Neural cell (in vitro differentiated cells): ENCODE data around the gene HELZ.

Experiments used
- CTCF ChIP-seq: fragments of 450-650 bp; IDR thresholded peaks from 2 replicates; pipeline ENCODE4 v1.5.1; 2014; ENCODE audit warnings: antibody characterized with exemption, mild to moderate bottlenecking, moderate library complexity; ENCODE audit not compliant: poor library complexity, severe bottlenecking
- EP300 ChIP-seq: fragments of 450-650 bp; conservative IDR thresholded peaks from 2 replicates; pipeline ENCODE4 v1.6.1; 2014; ENCODE audit warnings: antibody characterized with exemption, mild to moderate bottlenecking, moderate library complexity; ENCODE audit not compliant: poor library complexity, severe bottlenecking
- EZH2 ChIP-seq: fragments of 200-600, 300-800 bp; shearing (Covaris generic), sonication (generic); IDR thresholded peaks from 2 replicates; pipeline ENCODE4 v1.6.1; 2014; ENCODE audit warnings: antibody characterized with exemption, low read length, borderline replicate concordance, mild to moderate bottlenecking; ENCODE audit not compliant: insufficient read depth, poor library complexity, severe bottlenecking
- MXI1 ChIP-seq: fragments of 450-650 bp; conservative IDR thresholded peaks from 2 replicates; pipeline ENCODE4 v1.6.1; 2014; ENCODE audit warnings: antibody characterized with exemption, mild to moderate bottlenecking; ENCODE audit not compliant: poor library complexity, severe bottlenecking
- POLR2AphosphoS5 ChIP-seq: IDR thresholded peaks from 2 replicates; pipeline ENCODE4 v1.6.1; 2012
- RAD21 ChIP-seq: fragments of 450-650 bp; conservative IDR thresholded peaks from 2 replicates; pipeline ENCODE4 v1.6.1; 2014; ENCODE audit warnings: antibody characterized with exemption, mild to moderate bottlenecking, moderate library complexity
- REST ChIP-seq: IDR thresholded peaks from 2 replicates; pipeline ENCODE4 v1.6.1; 2012; ENCODE audit warnings: borderline replicate concordance
- TAF1 ChIP-seq: IDR thresholded peaks from 2 replicates; pipeline ENCODE4 v1.6.1; 2012; ENCODE audit warnings: low read depth

GRCh38 chr17:67021196-67021595 is 223.8 kb downstream of the HELZ start:
- TF ChIP-seq CTCF (no peak), MXI1 (no peak), REST (no peak), EZH2 (no peak), POLR2AphosphoS5 (no peak), TAF1 (no peak), EP300 (no peak), RAD21 (no peak)
